ENCODE data around the gene RFC4. TPM values are rescaled to one million over a fixed set of nuclear protein-coding genes. Genes with fewer than 3 reads are reported as not detected.

RFC4 gene
- total and polyA plus RNA-seq, 2 of the 8 experiments (the other 6 are each of a cell fraction or from before 2014, with no cell fraction given) = 21.8 to 86.9 TPM

DNA sequence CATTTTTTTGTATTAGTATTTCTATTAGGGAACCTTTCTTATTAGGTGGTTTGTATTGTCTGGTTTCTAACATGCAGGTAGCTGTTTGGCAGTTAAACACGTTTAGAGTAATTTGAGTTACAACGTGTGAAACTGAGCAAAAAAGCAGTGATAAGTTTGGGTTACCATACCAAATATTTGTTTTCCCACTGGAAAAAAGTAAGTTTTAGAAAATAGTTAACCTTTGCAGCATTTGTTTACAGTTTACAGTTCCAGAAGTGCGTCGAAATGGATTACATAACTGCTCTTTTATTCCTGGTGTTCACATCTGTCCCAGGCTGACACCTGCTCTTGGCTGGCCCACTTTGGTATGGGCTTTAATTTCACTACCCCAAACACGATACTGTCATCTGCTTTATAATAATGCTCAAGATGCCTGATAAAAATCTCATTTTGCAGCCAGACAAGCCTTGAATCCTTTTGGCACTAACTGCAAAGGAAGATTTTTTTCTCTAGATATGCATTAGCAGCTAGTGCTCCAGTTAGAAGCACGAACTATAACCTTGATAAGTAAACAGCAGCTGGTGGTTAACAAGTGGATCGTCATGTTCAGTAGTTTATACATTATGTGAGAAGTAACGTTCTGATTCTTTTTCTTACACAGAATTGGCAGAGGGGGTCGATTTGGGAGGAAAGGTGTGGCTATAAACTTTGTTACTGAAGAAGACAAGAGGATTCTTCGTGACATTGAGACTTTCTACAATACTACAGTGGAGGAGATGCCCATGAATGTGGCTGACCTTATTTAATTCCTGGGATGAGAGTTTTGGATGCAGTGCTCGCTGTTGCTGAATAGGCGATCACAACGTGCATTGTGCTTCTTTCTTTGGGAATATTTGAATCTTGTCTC, 17.6 kb downstream of the RFC4 start (continued):
- TF ChIP-seq CHD1 (IDR thresholded peaks at IDR 0.05; ENCODE audit: low read depth, low read length) = no peak
- TF ChIP-seq POLR2AphosphoS5 (IDR thresholded peaks at IDR 0.05; ENCODE audit: low read depth, low read length) = peak; percentile 73; the same call in 1 of the 2 replicates
- no peak for TF ChIP-seq CBX8 (IDR thresholded peaks at IDR 0.05; ENCODE audit: borderline replicate concordance, low read depth, low read length)
- TF ChIP-seq CTCF (IDR thresholded peaks at IDR 0.05; ENCODE audit: control extremely low read depth in 1 of 3, insufficient read depth in 1 of 3, low read depth in 1 of 3, low read length in 3 of 3) = no peak
- no peak for TF ChIP-seq EZH2 (IDR thresholded peaks at IDR 0.05; ENCODE audit: low read depth, low read length, severe bottlenecking)
- no peak for TF ChIP-seq SUZ12 (IDR thresholded peaks at IDR 0.05; ENCODE audit: low read length)
- TF ChIP-seq POLR2A (IDR thresholded peaks at IDR 0.05; ENCODE audit: control extremely low read depth in 1 of 2, low read depth in 2 of 2, low read length in 2 of 2) = peak; percentile 29 to 91
- TF ChIP-seq ATF3 (IDR thresholded peaks at IDR 0.05; ENCODE audit: insufficient read depth, low read depth, low read length) = no peak
- TF ChIP-seq CBX5 (IDR thresholded peaks at IDR 0.05; ENCODE audit: low read depth, low read length) = no peak
- TF ChIP-seq TCF12 (IDR thresholded peaks at IDR 0.05; ENCODE audit: low read depth, low read length) = no peak
- no peak for TF ChIP-seq SP1 (IDR thresholded peaks at IDR 0.05; ENCODE audit: low read depth, low read length)
- no peak for TF ChIP-seq KDM4A (IDR thresholded peaks at IDR 0.05; ENCODE audit: low read depth, low read length, severe bottlenecking)
- no peak for TF ChIP-seq SP4 (IDR thresholded peaks at IDR 0.05; ENCODE audit: low read length)
- no peak for TF ChIP-seq JUND (IDR thresholded peaks at IDR 0.05; ENCODE audit: low read length)

Measured in H1 (cell line).